ENCODE data around the gene CFAP43. TPM values are rescaled to one million over a fixed set of nuclear protein-coding genes. Genes with fewer than 3 reads are reported as not detected.
"Not testable (repeated sequence)": the region's sequence is repeated elsewhere in the genome, so short reads cannot be mapped to it uniquely, and the experiment has no call there.

Gene CFAP43
- total and polyA plus RNA-seq, 7 donors = 0.04 to 0.44 (median 0.11) TPM; not detected in 4

DNA sequence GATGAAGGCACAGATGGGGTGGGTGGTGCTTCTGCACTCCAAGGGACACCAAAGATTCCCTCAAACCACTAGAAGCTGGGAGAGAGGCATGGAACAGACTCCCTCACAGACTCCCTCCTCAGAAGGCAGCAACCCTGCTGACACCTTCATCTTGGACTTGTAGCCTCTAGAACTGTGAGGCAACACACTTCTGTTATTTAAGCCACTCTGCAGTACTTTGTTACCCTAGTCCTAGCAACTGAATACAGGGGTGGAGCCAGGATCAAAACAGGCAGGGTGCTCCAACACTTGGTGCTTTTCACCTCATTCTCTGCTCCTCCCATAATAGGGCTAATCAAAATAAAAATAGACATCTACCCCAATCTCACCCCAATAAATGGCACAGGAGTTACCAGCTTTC lies 20.2 kb upstream of the CFAP43 start:
- no peaks in the 10 kb centered on the region for H3K9me3 ChIP-seq
- H3K4me1 ChIP-seq = peaks cover 14% of the 10 kb centered on the region
- no peaks in the 10 kb centered on the region for H3K27me3 ChIP-seq (ENCODE audit: insufficient read depth in 3 of 3, low read length in 2 of 3)
- ATAC-seq (no peak), DNase-seq (no peak)
- no peak overlapping the region for H3K4me3 ChIP-seq
- intact Hi-C loops (cut with DNase I) = loop anchor here in 1 of 2 donors (10.0 kb wide), 1 partner anchor 128 kb away; the partner anchor contains the start of gene SFR1
- H3K36me3 ChIP-seq (ENCODE audit: insufficient read depth in 1 of 2, low read depth in 1 of 2) = peaks cover 0 to 3% of the 10 kb centered on the region in 2 donors
- TF ChIP-seq, protein P1, sequence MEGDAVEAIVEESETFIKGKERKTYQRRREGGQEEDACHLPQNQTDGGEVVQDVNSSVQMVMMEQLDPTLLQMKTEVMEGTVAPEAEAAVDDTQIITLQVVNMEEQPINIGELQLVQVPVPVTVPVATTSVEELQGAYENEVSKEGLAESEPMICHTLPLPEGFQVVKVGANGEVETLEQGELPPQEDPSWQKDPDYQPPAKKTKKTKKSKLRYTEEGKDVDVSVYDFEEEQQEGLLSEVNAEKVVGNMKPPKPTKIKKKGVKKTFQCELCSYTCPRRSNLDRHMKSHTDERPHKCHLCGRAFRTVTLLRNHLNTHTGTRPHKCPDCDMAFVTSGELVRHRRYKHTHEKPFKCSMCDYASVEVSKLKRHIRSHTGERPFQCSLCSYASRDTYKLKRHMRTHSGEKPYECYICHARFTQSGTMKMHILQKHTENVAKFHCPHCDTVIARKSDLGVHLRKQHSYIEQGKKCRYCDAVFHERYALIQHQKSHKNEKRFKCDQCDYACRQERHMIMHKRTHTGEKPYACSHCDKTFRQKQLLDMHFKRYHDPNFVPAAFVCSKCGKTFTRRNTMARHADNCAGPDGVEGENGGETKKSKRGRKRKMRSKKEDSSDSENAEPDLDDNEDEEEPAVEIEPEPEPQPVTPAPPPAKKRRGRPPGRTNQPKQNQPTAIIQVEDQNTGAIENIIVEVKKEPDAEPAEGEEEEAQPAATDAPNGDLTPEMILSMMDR (IDR thresholded peaks at IDR 0.05) = no peak
- H3K27ac ChIP-seq = no peak overlapping the region

GRCh38 chr10:104251443-104251842 lies 19.3 kb upstream of the CFAP43 start:
- TF ChIP-seq, protein P1 (IDR thresholded peaks at IDR 0.05) = no peak

DNA sequence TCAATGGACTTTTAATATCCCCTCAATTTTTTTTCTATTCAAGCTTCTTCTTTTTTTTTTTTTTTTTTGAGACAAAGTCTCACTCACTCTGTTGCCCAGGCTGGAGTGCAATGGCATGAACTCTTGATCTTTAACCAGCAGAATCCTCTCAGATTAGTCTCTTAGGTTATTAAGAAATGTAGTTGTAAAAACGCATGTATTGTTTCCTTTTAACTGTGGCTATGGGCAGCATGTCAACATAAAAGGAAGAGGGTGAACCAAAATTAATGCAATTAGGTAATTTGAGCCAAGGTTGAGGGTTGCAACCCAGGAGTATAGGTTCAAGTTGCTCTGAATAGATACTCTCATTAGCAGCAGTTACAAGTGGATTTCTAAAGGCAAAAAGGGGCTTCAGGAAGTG lies 18.2 kb upstream of the CFAP43 start:
- Histone ChIP-seq H3K36me3 (ENCODE audit: insufficient read depth in 1 of 2, low read depth in 1 of 2) (no peaks in the 10 kb centered on the region), H3K9me3 (no peaks in the 10 kb centered on the region), H3K27me3 (ENCODE audit: insufficient read depth in 3 of 3, low read length in 2 of 3) (no peaks in the 10 kb centered on the region), H3K27ac (no peak overlapping the region), H3K4me1 (no peaks in the 10 kb centered on the region), H3K4me3 (no peak overlapping the region)
- DNase-seq (no peak), ATAC-seq (no peak)
- intact Hi-C loops (cut with DNase I) = loop anchor here in 1 of 2 donors (10.0 kb wide), 1 partner anchor 126 kb away; the partner anchor contains the start of gene SFR1
- 24 to 44% (median 36%) methylated on average over 1 of the region's 1 CpG for WGBS, 3 donors
- TF ChIP-seq, protein P1 (IDR thresholded peaks at IDR 0.05) = no peak

More at GRCh38 chr10:104251443-104251842, 19.3 kb upstream of the CFAP43 start:
- 91 to 97% (median 93%) methylated on average over 6 of the region's 6 CpGs for WGBS, 3 donors
- DNase-seq = no peak
- Histone ChIP-seq H3K4me3 (no peak overlapping the region), H3K27ac (no peak overlapping the region), H3K36me3 (ENCODE audit: insufficient read depth in 1 of 2, low read depth in 1 of 2) (no peaks in the 10 kb centered on the region), H3K9me3 (no peaks in the 10 kb centered on the region), H3K27me3 (ENCODE audit: insufficient read depth in 3 of 3, low read length in 2 of 3) (no peaks in the 10 kb centered on the region), H3K4me1 (peaks cover 6% of the 10 kb centered on the region)
- intact Hi-C loops (cut with DNase I) = loop anchor here in 1 of 2 donors (10.0 kb wide), 1 partner anchor 127 kb away; the partner anchor contains the start of gene SFR1
- ATAC-seq = no peak

- H3K36me3 ChIP-seq (ENCODE audit: insufficient read depth in 1 of 2, low read depth in 1 of 2); H3K27ac ChIP-seq; H3K4me1 ChIP-seq; H3K27me3 ChIP-seq (ENCODE audit: insufficient read depth in 3 of 3, low read length in 2 of 3); H3K4me3 ChIP-seq; DNase-seq; ATAC-seq; H3K9me3 ChIP-seq; intact Hi-C loops (cut with DNase I): not testable (repeated sequence)
- 63 to 65% (median 65%) methylated on average over 11 of the region's 11 CpGs for WGBS, 3 donors
Measured at GRCh38 chr10:104248931-104249330, 16.8 kb upstream of the CFAP43 start.

- TF ChIP-seq, protein P1 (IDR thresholded peaks at IDR 0.05) = no peak
- WGBS, 3 donors = 81 to 83% (median 83%) methylated on average over 3 of the region's 3 CpGs
- Histone ChIP-seq H3K9me3 (no peaks in the 10 kb centered on the region), H3K27me3 (ENCODE audit: insufficient read depth in 3 of 3, low read length in 2 of 3) (no peaks in the 10 kb centered on the region), H3K4me1 (no peaks in the 10 kb centered on the region), H3K27ac (no peak overlapping the region), H3K36me3 (ENCODE audit: insufficient read depth in 1 of 2, low read depth in 1 of 2) (no peaks in the 10 kb centered on the region), H3K4me3 (no peak overlapping the region)
- ATAC-seq (no peak), DNase-seq (no peak)
- intact Hi-C loops (cut with DNase I) = no loop called here
Measured at GRCh38 chr10:104247513-104248146, 15.5 kb upstream of the CFAP43 start.

All from psoas muscle (tissue), 8 donors.